ENCODE data around the gene DQX1. TPM values are rescaled to one million over a fixed set of nuclear protein-coding genes. Genes with fewer than 3 reads are reported as not detected.
A peak's percentile ranks its signal among the peaks of the same experiment; 100 is the strongest.

DQX1 gene
- total RNA-seq, 1 donor from 2014 or later = not detected

GRCh38 chr2:74481961-74482800 lies 43.9 kb downstream of the DQX1 start:
- no peaks in the 10 kb centered on the region for H3K36me3 ChIP-seq (ENCODE audit: control insufficient read depth, insufficient read depth, low read length)
- DNase-seq (ENCODE audit: low read depth) = no peak
- no peaks in the 10 kb centered on the region for H3K27me3 ChIP-seq (ENCODE audit: control insufficient read depth, insufficient read depth, low read length)
- H3K4me3 ChIP-seq (ENCODE audit: low read depth, low read length) = peak overlapping the region; percentile 60
- TF ChIP-seq, protein P1, sequence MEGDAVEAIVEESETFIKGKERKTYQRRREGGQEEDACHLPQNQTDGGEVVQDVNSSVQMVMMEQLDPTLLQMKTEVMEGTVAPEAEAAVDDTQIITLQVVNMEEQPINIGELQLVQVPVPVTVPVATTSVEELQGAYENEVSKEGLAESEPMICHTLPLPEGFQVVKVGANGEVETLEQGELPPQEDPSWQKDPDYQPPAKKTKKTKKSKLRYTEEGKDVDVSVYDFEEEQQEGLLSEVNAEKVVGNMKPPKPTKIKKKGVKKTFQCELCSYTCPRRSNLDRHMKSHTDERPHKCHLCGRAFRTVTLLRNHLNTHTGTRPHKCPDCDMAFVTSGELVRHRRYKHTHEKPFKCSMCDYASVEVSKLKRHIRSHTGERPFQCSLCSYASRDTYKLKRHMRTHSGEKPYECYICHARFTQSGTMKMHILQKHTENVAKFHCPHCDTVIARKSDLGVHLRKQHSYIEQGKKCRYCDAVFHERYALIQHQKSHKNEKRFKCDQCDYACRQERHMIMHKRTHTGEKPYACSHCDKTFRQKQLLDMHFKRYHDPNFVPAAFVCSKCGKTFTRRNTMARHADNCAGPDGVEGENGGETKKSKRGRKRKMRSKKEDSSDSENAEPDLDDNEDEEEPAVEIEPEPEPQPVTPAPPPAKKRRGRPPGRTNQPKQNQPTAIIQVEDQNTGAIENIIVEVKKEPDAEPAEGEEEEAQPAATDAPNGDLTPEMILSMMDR (IDR thresholded peaks at IDR 0.05; ENCODE audit: insufficient read depth, low read length, poor library complexity, severe bottlenecking) = no peak

- TF ChIP-seq, protein P1 (IDR thresholded peaks at IDR 0.05; ENCODE audit: insufficient read depth, low read length, poor library complexity, severe bottlenecking) = no peak
- no peak for DNase-seq (ENCODE audit: low read depth)
- H3K27me3 ChIP-seq (ENCODE audit: control insufficient read depth, insufficient read depth, low read length) = no peaks in the 10 kb centered on the region
- peak overlapping the region; percentile 60 for H3K4me3 ChIP-seq (ENCODE audit: low read depth, low read length)
- H3K36me3 ChIP-seq (ENCODE audit: control insufficient read depth, insufficient read depth, low read length) = no peaks in the 10 kb centered on the region
These were observed 44.6 kb downstream of the DQX1 start for GRCh38 chr2:74481431-74481830.

- no peak for DNase-seq (ENCODE audit: low read depth)
- Histone ChIP-seq H3K4me3 (ENCODE audit: low read depth, low read length) (no peak overlapping the region), H3K36me3 (ENCODE audit: control insufficient read depth, insufficient read depth, low read length) (peaks cover 1% of the 10 kb centered on the region), H3K27me3 (ENCODE audit: control insufficient read depth, insufficient read depth, low read length) (no peaks in the 10 kb centered on the region)
- TF ChIP-seq, protein P1 (IDR thresholded peaks at IDR 0.05; ENCODE audit: insufficient read depth, low read length, poor library complexity, severe bottlenecking) = peak; percentile 30
These were observed 51.1 kb downstream of the DQX1 start for GRCh38 chr2:74474899-74475298.

- no peak overlapping the region for H3K4me3 ChIP-seq (ENCODE audit: low read depth, low read length)
- TF ChIP-seq, protein P1 (IDR thresholded peaks at IDR 0.05; ENCODE audit: insufficient read depth, low read length, poor library complexity, severe bottlenecking) = no peak
- no peak for DNase-seq (ENCODE audit: low read depth)
- no peaks in the 10 kb centered on the region for H3K27me3 ChIP-seq (ENCODE audit: control insufficient read depth, insufficient read depth, low read length)
- peaks cover 1% of the 10 kb centered on the region for H3K36me3 ChIP-seq (ENCODE audit: control insufficient read depth, insufficient read depth, low read length)
These were observed 51.5 kb downstream of the DQX1 start for GRCh38 chr2:74474481-74474880.

- Histone ChIP-seq H3K4me3 (ENCODE audit: low read depth, low read length) (peak overlapping the region; percentile 76), H3K36me3 (ENCODE audit: control insufficient read depth, insufficient read depth, low read length) (peaks cover 1% of the 10 kb centered on the region), H3K27me3 (ENCODE audit: control insufficient read depth, insufficient read depth, low read length) (no peaks in the 10 kb centered on the region)
- TF ChIP-seq, protein P1 (IDR thresholded peaks at IDR 0.05; ENCODE audit: insufficient read depth, low read length, poor library complexity, severe bottlenecking) = no peak
- no peak for DNase-seq (ENCODE audit: low read depth)
These were observed 53.1 kb downstream of the DQX1 start for GRCh38 chr2:74472945-74473258.
